ENCODE results near the gene TAGLN.

DNA sequence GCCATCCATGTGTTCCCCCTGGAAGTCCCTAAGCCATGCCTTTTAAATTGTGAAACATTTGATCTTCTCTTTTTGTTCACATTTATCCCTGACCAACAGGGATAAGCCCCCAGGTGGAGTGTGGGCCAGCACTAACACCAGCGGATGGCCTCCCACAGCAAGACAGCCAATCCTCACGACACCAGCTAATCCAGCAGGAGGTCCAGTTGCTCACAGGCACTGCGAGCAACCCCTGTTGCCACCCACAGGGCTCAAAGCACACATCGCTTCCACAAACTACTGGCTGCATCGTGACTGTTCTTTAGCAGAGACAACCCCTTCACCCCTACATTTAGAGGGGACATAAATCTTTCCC is 30.7 kb downstream of the TAGLN start:
- TF ChIP-seq, protein P1, sequence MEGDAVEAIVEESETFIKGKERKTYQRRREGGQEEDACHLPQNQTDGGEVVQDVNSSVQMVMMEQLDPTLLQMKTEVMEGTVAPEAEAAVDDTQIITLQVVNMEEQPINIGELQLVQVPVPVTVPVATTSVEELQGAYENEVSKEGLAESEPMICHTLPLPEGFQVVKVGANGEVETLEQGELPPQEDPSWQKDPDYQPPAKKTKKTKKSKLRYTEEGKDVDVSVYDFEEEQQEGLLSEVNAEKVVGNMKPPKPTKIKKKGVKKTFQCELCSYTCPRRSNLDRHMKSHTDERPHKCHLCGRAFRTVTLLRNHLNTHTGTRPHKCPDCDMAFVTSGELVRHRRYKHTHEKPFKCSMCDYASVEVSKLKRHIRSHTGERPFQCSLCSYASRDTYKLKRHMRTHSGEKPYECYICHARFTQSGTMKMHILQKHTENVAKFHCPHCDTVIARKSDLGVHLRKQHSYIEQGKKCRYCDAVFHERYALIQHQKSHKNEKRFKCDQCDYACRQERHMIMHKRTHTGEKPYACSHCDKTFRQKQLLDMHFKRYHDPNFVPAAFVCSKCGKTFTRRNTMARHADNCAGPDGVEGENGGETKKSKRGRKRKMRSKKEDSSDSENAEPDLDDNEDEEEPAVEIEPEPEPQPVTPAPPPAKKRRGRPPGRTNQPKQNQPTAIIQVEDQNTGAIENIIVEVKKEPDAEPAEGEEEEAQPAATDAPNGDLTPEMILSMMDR (IDR thresholded peaks at IDR 0.05) = no peak
- no peak for TF ChIP-seq RAD21 (conservative IDR thresholded peaks at IDR 0.05 in 1 of 2, IDR thresholded peaks at IDR 0.05 in 1 of 2)
- TF ChIP-seq ESRRA (IDR thresholded peaks at IDR 0.05; ENCODE audit: borderline replicate concordance, low read length) = no peak
- no peak for TF ChIP-seq MAZ (IDR thresholded peaks at IDR 0.05; ENCODE audit: borderline replicate concordance, low read depth, low read length)
- TF ChIP-seq POLR2A (IDR thresholded peaks at IDR 0.05; ENCODE audit: low read length) = no peak

All from A549 (cell line).